HG03108 (cell line): Measurements from ENCODE around the gene HEXIM2.

Experiments used
- ATAC-seq: cut with Tn5 transposase; IDR thresholded peaks from one replicate; pipeline ENCODE4 v1.9.1; 2021; ENCODE audit warnings: moderate library complexity; ENCODE audit not compliant: unreplicated experiment

Gene HEXIM2

DNA sequence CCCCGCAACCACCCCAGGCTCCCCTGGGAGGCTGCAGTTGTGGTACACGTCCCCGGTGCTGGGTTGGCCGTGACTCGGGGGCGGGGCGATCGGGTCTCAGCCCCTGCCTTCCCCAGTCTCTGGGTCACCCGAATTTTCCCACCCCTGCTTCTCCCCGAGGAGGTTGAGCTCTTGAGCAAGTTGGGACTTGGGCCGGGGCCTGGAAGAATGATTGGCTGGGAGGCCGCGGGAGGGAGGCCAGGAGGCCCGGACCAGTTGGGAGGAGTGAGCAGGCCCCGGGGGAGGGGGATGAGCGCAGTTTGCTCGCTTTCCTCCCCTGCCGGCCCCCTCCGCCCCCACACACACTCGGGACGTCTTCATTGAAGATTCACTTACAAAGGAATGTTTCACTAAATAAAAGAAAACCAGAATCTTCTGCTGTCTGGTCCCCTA lies 17.9 kb upstream of the HEXIM2 start:
- no peak for ATAC-seq

DNA sequence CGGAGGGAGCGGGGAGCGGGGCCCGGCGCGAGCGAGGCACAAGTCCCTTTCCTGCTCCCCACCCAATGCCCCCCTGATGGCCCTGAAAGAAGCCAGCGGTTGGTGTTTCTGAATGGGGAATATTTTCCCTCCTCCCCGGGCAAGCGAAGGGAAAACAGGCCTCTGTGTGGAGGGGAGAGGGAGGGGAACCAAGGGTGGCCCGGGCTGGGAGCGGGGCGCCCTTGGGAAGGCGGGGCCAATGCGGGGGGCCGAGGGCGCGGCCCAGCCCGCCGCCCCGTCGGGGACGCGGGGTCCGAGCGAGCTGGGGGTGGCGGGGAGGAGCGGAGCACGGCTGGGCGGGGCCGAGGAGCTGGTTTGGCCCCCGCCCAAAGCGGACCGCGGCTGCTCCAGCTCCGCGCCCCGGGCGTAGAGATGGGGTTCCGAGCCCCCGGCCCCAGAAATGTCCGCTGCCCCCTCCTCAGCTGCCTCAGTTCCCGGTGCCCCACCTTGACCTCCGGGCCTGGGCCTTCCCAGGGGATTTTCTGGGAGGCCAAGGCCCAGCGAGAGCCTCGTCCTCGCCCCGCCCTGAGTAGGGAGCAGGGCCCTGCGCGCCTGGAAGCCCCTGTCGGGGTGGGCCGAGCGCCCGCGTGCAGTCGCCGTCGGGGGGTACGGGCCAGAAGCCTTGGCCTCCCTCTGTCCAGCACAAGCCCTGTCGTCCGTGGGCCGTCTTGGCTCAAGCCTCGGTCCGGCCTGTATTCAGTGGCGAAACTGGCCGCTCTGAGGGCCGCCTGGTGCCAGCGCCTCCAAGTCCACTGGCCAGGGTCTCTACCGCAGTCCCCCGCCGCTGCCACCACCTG lies 17.3 kb upstream of the HEXIM2 start:
- no peak for ATAC-seq

- ATAC-seq = no peak
Measured at GRCh38 chr17:45145035-45145389, 16.7 kb upstream of the HEXIM2 start.

GRCh38 chr17:45146166-45146565 lies 15.5 kb upstream of the HEXIM2 start:
- ATAC-seq = no peak

DNA sequence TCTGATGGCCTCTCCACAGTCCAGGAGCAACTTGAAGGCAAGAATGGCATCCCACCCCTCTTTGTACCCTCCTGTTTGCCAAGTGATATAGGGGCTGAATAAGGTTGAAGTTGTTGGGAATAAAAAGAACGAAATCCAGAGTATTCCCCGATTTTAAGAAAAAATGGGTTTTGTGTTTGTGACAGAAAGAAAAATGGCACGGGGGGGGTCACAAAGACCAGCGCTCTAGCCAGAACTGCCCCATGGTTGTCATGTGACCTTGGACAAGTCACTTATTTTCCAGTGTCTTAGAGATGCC lies 15.1 kb upstream of the HEXIM2 start:
- ATAC-seq = no peak

GRCh38 chr17:45146890-45147580 lies 14.6 kb upstream of the HEXIM2 start:
- ATAC-seq = no peak

GRCh38 chr17:45147581-45148182 lies 14.0 kb upstream of the HEXIM2 start:
- no peak for ATAC-seq

GRCh38 chr17:45148183-45149036 lies 13.3 kb upstream of the HEXIM2 start, which contains the start of gene HEXIM1:
Gene HEXIM1, plus strand, starts transcription at chr17:45148475. Its CDS starts 716 bp downstream, at chr17:45149191.
- ATAC-seq = peak; percentile 62

DNA sequence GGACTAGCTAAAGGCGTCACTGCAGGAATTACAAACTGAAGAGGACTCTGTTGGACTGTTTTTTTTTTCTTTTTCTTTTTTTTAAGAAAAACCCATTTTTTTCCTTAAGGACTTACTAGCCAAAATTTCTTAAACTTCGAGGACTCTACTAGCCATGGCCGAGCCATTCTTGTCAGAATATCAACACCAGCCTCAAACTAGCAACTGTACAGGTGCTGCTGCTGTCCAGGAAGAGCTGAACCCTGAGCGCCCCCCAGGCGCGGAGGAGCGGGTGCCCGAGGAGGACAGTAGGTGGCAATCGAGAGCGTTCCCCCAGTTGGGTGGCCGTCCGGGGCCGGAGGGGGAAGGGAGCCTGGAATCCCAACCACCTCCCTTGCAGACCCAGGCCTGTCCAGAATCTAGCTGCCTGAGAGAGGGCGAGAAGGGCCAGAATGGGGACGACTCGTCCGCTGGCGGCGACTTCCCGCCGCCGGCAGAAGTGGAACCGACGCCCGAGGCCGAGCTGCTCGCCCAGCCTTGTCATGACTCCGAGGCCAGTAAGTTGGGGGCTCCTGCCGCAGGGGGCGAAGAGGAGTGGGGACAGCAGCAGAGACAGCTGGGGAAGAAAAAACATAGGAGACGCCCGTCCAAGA lies 12.5 kb upstream of the HEXIM2 start:
- ATAC-seq = peak; percentile 30

GRCh38 chr17:45149669-45150664 lies 11.7 kb upstream of the HEXIM2 start:
- no peak for ATAC-seq

DNA sequence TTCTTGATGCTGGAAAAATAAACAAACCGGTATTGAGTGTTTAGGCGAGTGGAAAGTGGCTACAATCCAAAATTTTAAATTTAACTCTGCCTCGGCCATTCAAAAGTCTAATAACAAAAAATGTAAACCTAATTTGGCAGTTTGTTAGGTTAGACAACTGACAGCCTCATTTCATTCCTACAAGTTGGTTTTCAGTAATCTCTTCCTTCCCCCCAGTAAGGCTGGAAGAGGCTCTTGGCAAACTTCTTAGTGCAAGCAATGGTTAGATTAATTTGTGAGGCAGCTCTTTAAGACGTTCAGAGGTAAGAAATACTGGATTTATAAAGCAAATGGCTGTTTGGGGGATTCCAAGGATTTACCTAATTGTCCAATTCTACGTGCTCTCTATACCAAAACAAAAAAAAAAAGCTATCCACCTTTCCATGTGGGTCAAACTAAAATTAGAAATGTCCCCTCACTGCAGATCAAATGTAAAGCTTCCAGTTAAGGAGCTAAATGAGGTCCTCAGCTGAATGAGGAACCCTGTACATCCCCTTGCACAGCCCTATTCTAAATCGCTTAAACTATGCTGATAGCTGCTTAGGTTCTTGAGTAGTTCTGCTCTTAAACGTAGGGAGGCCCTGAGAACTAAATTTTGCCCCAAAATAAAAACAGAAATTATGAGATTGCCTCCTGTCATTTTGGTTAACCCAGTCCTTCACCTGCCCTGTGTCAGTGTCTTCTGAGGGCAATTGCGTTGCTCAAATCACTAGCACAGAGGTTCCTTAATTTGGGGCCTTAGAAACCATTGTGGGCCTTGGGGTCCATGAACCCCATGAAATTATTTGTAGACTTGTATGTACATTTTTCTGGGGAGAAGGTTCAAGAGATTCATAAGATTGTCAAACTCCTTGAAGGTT lies 10.5 kb upstream of the HEXIM2 start:
- no peak for ATAC-seq

DNA sequence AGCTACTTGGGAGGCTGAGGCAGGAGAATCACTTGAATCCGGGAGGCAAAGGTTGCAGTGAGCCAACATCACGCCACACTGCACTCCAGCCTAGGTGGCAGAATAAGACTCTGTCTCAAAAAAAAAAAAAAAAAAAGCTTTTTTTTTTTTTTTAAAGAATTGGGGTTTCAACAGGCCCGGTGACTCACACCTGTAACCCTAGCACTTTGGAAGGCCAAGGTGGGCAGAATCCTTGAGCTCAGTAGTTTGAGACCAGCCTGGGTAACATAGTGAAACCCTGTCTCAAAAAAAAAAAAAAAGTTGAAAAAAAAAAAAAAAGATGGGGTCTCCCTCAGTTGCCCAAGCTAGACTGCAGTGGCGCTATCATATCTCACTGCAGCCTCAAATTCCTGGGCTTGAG lies 6.6 kb upstream of the HEXIM2 start:
- ATAC-seq = no peak

GRCh38 chr17:45155483-45155882 lies 6.2 kb upstream of the HEXIM2 start:
- ATAC-seq = no peak

- no peak for ATAC-seq
Measured at GRCh38 chr17:45156242-45156641, 5.4 kb upstream of the HEXIM2 start.

GRCh38 chr17:45160447-45161287 lies 1.0 kb upstream of the HEXIM2 start:
- peak; percentile 21 for ATAC-seq

GRCh38 chr17:45162025-45162687 lies 481 bp downstream of the HEXIM2 start:
- no peak for ATAC-seq

GRCh38 chr17:45164734-45165269 lies 3.1 kb downstream of the HEXIM2 start:
- ATAC-seq = no peak
